HepG2 (cell line): ENCODE data around the gene FJX1. TPM values are rescaled to one million over a fixed set of nuclear protein-coding genes. Genes with fewer than 3 reads are reported as not detected.

ENCODE experiments used
- ATF1 ChIP-seq: IDR thresholded peaks from 2 replicates; pipeline ENCODE4 v1.6.1; 2016; ENCODE audit warnings: mild to moderate bottlenecking, control low read depth
- CENPX ChIP-seq: sonication (generic); formaldehyde crosslinking; IDR thresholded peaks from 2 replicates; pipeline ENCODE4 v1.9.0; 2021; ENCODE audit warnings: mild to moderate bottlenecking, missing genetic modification reagents, moderate library complexity
- FLYWCH1 ChIP-seq: sonication (generic); formaldehyde crosslinking; IDR thresholded peaks from 2 replicates; pipeline ENCODE4 v1.8.1; 2023; ENCODE audit warnings: mild to moderate bottlenecking, missing genetic modification reagents
- GZF1 ChIP-seq: sonication (generic); formaldehyde crosslinking; IDR thresholded peaks from 2 replicates; pipeline ENCODE4 v1.5.1; 2020; ENCODE audit warnings: mild to moderate bottlenecking, missing genetic modification reagents
- HNF4G ChIP-seq, 2 experiments: sonication (generic) in 1 of 2; formaldehyde crosslinking in 1 of 2; IDR thresholded peaks; 2 replicates each; pipeline versions ENCODE4 v1.4.0 to v1.6.1; 2011 to 2020; ENCODE audit warnings: borderline replicate concordance in 2 of 2, low read depth in 2 of 2, mild to moderate bottlenecking in 2 of 2, low read length in 1 of 2, missing genetic modification reagents in 1 of 2, moderate library complexity in 1 of 2
- LCORL ChIP-seq, 2 experiments: fragments of 450-650 bp in 1 of 2; sonication (generic) in 1 of 2; formaldehyde crosslinking in 1 of 2; IDR thresholded peaks; 2 replicates each; pipeline versions ENCODE4 v1.5.0 to v1.6.1; 2017 to 2020; ENCODE audit warnings: antibody characterized with exemption in 1 of 2, missing genetic modification reagents in 1 of 2
- NKX3-1 ChIP-seq: sonication (generic); formaldehyde crosslinking; IDR thresholded peaks from 2 replicates; pipeline ENCODE4 v1.5.0; 2020; ENCODE audit warnings: missing genetic modification reagents
- SP140L ChIP-seq: sonication (generic); formaldehyde crosslinking; IDR thresholded peaks from 2 replicates; pipeline ENCODE4 v1.4.0; 2020; ENCODE audit warnings: missing genetic modification reagents, borderline replicate concordance
- TBX2 ChIP-seq: sonication (generic); formaldehyde crosslinking; IDR thresholded peaks from 2 replicates; pipeline ENCODE4 v1.5.0; 2020; ENCODE audit warnings: missing genetic modification reagents, mild to moderate bottlenecking, borderline replicate concordance
- TCF7 ChIP-seq: sonication (generic); IDR thresholded peaks from 2 replicates; pipeline ENCODE4 v1.6.1; 2016; ENCODE audit warnings: antibody characterized with exemption, low read depth
- ZNF3 ChIP-seq: IDR thresholded peaks from 2 replicates; pipeline ENCODE4 v1.7.0; 2017; ENCODE audit warnings: inconsistent platforms
- ZNF317 ChIP-seq: sonication (generic); formaldehyde crosslinking; IDR thresholded peaks from 2 replicates; pipeline ENCODE4 v1.5.0; 2020; ENCODE audit warnings: mild to moderate bottlenecking, missing genetic modification reagents
- ZNF432 ChIP-seq: sonication (generic); formaldehyde crosslinking; IDR thresholded peaks from 2 replicates; pipeline ENCODE4 v1.5.0; 2020; ENCODE audit warnings: missing genetic modification reagents, mild to moderate bottlenecking, borderline replicate concordance
- ZNF446 ChIP-seq: sonication (generic); formaldehyde crosslinking; IDR thresholded peaks from 2 replicates; pipeline ENCODE4 v1.5.0; 2020; ENCODE audit warnings: mild to moderate bottlenecking, missing genetic modification reagents
- ZNF501 ChIP-seq: sonication (generic); formaldehyde crosslinking; IDR thresholded peaks from 2 replicates; pipeline ENCODE4 v1.5.1; 2020; ENCODE audit warnings: mild to moderate bottlenecking, moderate library complexity, missing genetic modification reagents
- ZNF761 ChIP-seq: sonication (generic); formaldehyde crosslinking; conservative IDR thresholded peaks from 2 replicates; pipeline ENCODE4 v1.4.0; 2020; ENCODE audit warnings: mild to moderate bottlenecking, missing genetic modification reagents
- polyA plus RNA-seq, 8 experiments: library from polyadenylated mRNA; depleted of rRNA in 3 of 8; stranded (reverse) in 7 of 8; unstranded in 1 of 8; fragments of >200 nt; fragmentation: Illumina TruSeq in 4 of 8; extraction: Trizol in 4 of 8; gene quantifications; 2 replicates each; pipeline versions ENCODE4 v1.2.1 to v1.2.3, GENCODE V29; 2011 to 2016; ENCODE audit warnings: low read depth in 4 of 8, missing spikeins in 1 of 8, mixed read lengths in 1 of 8; ENCODE audit not compliant: insufficient read depth in 1 of 8
- total RNA-seq, 5 experiments: library from RNA; depleted of rRNA; stranded (reverse); fragments of >200 nt; fragmentation: Illumina TruSeq; extraction: Trizol; gene quantifications; 2 replicates each; pipeline ENCODE4 v1.2.3, GENCODE V29; 2016; ENCODE audit warnings: low read depth in 1 of 5
- TF ChIP-seq, protein P1 (sequence below): sonication (generic); formaldehyde crosslinking; IDR thresholded peaks from 2 replicates; pipeline ENCODE4 v1.9.0; 2021; ENCODE audit warnings: missing genetic modification reagents, borderline replicate concordance
- TF ChIP-seq, protein P2 (sequence below): sonication (generic); formaldehyde crosslinking; IDR thresholded peaks from 2 replicates; pipeline ENCODE4 v1.4.0; 2020; ENCODE audit warnings: missing genetic modification reagents, borderline replicate concordance
- TF ChIP-seq, protein P3 (sequence below): IDR thresholded peaks from 2 replicates; pipeline ENCODE4 v1.6.1; 2016; ENCODE audit warnings: control low read depth
- TF ChIP-seq, protein P4 (sequence below): sonication (generic); formaldehyde crosslinking; IDR thresholded peaks from 2 replicates; pipeline ENCODE4 v1.4.0; 2020; ENCODE audit warnings: missing genetic modification reagents, borderline replicate concordance

The FJX1 gene
- total and polyA plus RNA-seq, 2 of the 13 experiments (the other 11 are each of a cell fraction or from before 2014, with no cell fraction given): 0.40 to 0.82 TPM

DNA sequence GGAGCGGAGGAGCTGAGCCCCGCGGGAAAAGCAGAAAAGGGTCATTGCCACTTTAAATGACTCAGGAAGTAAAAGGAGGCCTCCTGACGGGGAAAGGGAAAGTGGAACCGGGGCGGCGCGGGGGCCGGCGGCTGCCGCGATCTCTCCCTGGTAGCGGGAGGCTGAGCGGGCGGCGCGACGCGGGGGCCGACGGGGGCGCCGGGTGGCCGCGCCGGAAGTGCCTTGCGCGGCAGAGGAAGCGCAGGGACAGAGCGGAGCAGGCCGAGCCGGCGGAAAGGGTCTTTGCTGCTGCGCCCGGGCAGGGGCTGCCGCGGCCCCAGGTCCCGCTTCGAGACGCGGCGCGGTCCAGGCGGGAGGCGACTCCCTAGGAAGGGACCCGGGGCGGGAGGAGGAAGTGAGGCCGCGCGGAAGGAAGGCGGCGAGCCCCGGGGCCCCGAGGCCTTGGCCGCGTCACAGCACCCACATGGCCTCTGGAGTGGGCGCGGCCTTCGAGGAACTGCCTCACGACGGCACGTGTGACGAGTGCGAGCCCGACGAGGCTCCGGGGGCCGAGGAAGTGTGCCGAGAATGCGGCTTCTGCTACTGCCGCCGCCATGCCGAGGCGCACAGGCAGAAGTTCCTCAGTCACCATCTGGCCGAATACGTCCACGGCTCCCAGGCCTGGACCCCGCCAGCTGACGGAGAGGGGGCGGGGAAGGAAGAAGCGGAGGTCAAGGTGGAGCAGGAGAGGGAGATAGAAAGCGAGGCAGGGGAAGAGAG is 44.6 kb downstream of the FJX1 start, which contains the start of gene TRIM44 (continued):
- TF ChIP-seq ZNF761 (CRISPR knock-in tag): peak; percentile 96
- no peak for TF ChIP-seq ATF1 (CRISPR knock-in tag)
- TF ChIP-seq, protein P1, sequence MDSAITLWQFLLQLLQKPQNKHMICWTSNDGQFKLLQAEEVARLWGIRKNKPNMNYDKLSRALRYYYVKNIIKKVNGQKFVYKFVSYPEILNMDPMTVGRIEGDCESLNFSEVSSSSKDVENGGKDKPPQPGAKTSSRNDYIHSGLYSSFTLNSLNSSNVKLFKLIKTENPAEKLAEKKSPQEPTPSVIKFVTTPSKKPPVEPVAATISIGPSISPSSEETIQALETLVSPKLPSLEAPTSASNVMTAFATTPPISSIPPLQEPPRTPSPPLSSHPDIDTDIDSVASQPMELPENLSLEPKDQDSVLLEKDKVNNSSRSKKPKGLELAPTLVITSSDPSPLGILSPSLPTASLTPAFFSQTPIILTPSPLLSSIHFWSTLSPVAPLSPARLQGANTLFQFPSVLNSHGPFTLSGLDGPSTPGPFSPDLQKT: peak; percentile 89; the same call in 1 of the 2 replicates
- 0 out of 2 replicates have a peak, but pooled peaks have one; percentile 51 for TF ChIP-seq ZNF317 (CRISPR knock-in tag)
- 0 out of 2 replicates have a peak, but pooled peaks have one; percentile 8 for TF ChIP-seq LCORL (IDR thresholded peaks at IDR 0.05)
- TF ChIP-seq LCORL (CRISPR knock-in tag; IDR thresholded peaks at IDR 0.05): 0 out of 2 replicates have a peak, but pooled peaks have one; percentile 26
- TF ChIP-seq GZF1: peak; percentile 92
- TF ChIP-seq ZNF446 (CRISPR knock-in tag): peak; percentile 99
- TF ChIP-seq, protein P2, sequence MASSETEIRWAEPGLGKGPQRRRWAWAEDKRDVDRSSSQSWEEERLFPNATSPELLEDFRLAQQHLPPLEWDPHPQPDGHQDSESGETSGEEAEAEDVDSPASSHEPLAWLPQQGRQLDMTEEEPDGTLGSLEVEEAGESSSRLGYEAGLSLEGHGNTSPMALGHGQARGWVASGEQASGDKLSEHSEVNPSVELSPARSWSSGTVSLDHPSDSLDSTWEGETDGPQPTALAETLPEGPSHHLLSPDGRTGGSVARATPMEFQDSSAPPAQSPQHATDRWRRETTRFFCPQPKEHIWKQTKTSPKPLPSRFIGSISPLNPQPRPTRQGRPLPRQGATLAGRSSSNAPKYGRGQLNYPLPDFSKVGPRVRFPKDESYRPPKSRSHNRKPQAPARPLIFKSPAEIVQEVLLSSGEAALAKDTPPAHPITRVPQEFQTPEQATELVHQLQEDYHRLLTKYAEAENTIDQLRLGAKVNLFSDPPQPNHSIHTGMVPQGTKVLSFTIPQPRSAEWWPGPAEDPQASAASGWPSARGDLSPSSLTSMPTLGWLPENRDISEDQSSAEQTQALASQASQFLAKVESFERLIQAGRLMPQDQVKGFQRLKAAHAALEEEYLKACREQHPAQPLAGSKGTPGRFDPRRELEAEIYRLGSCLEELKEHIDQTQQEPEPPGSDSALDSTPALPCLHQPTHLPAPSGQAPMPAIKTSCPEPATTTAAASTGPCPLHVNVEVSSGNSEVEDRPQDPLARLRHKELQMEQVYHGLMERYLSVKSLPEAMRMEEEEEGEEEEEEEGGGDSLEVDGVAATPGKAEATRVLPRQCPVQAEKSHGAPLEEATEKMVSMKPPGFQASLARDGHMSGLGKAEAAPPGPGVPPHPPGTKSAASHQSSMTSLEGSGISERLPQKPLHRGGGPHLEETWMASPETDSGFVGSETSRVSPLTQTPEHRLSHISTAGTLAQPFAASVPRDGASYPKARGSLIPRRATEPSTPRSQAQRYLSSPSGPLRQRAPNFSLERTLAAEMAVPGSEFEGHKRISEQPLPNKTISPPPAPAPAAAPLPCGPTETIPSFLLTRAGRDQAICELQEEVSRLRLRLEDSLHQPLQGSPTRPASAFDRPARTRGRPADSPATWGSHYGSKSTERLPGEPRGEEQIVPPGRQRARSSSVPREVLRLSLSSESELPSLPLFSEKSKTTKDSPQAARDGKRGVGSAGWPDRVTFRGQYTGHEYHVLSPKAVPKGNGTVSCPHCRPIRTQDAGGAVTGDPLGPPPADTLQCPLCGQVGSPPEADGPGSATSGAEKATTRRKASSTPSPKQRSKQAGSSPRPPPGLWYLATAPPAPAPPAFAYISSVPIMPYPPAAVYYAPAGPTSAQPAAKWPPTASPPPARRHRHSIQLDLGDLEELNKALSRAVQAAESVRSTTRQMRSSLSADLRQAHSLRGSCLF: peak; percentile 97
- no peak for TF ChIP-seq CENPX
- TF ChIP-seq HNF4G (IDR thresholded peaks at IDR 0.05; ENCODE audit: borderline replicate concordance, low read depth, low read length): no peak
- peak; percentile 62; the same call in 1 of the 2 replicates for TF ChIP-seq HNF4G (CRISPR knock-in tag; IDR thresholded peaks at IDR 0.05; ENCODE audit: borderline replicate concordance, low read depth)
- peak; percentile 73; the same call in 1 of the 2 replicates for TF ChIP-seq ZNF3 (CRISPR knock-in tag)
- TF ChIP-seq, protein P3, sequence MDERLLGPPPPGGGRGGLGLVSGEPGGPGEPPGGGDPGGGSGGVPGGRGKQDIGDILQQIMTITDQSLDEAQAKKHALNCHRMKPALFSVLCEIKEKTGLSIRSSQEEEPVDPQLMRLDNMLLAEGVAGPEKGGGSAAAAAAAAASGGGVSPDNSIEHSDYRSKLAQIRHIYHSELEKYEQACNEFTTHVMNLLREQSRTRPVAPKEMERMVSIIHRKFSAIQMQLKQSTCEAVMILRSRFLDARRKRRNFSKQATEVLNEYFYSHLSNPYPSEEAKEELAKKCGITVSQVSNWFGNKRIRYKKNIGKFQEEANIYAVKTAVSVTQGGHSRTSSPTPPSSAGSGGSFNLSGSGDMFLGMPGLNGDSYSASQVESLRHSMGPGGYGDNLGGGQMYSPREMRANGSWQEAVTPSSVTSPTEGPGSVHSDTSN (CRISPR knock-in tag): no peak
- peak; percentile 98 for TF ChIP-seq FLYWCH1 (CRISPR knock-in tag)
- peak; percentile 76; the same call in 1 of the 2 replicates for TF ChIP-seq ZNF501 (CRISPR knock-in tag)
- no peak for TF ChIP-seq TCF7
- TF ChIP-seq NKX3-1 (CRISPR knock-in tag): peak; percentile 99
- no peak; the same call in 1 of the 2 replicates for TF ChIP-seq SP140L (CRISPR knock-in tag)
- no peak for TF ChIP-seq ZNF432
- TF ChIP-seq TBX2 (CRISPR knock-in tag): peak; percentile 61; the same call in 1 of the 2 replicates
- TF ChIP-seq, protein P4, sequence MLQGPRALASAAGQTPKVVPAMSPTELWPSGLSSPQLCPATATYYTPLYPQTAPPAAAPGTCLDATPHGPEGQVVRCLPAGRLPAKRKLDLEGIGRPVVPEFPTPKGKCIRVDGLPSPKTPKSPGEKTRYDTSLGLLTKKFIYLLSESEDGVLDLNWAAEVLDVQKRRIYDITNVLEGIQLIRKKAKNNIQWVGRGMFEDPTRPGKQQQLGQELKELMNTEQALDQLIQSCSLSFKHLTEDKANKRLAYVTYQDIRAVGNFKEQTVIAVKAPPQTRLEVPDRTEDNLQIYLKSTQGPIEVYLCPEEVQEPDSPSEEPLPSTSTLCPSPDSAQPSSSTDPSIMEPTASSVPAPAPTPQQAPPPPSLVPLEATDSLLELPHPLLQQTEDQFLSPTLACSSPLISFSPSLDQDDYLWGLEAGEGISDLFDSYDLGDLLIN (CRISPR knock-in tag): peak; percentile 99; the same call in 1 of the 2 replicates
